Esophagus muscularis mucosa (tissue), 4 donors: ENCODE measurements around the gene HTR1D. TPM values are rescaled to one million over a fixed set of nuclear protein-coding genes. Genes with fewer than 3 reads are reported as not detected.

Experiments
- DNase-seq: peaks from one replicate; pipeline ENCODE4 v3.0.0-alpha.2; 2017; ENCODE audit errors: extremely low spot score
- H3K27ac ChIP-seq, 4 donors: fragments of 200-600 bp; sonication (generic); replicated peaks in 1 of 4; 1 replicate in 3 of 4; 2 replicates in 1 of 4; pipeline ENCODE4 v1.5.1; 2016 to 2019; ENCODE audit warnings: mild to moderate bottlenecking in 1 of 4
- H3K27me3 ChIP-seq, 4 donors: fragments of 200-600 bp; sonication (generic); one replicate each; pipeline versions ENCODE4 v1.5.1 to v1.6.0; 2016 to 2019
- H3K36me3 ChIP-seq, 4 donors: fragments of 200-600 bp; sonication (generic); one replicate each; pipeline ENCODE4 v1.5.1; 2016 to 2019
- H3K4me1 ChIP-seq, 4 donors: fragments of 200-600 bp; sonication (generic); one replicate each; pipeline ENCODE4 v1.5.1; 2016 to 2019
- H3K4me3 ChIP-seq, 4 donors: fragments of 200-600 bp; sonication (generic); 1 replicate in 2 of 4; 2 replicates in 2 of 4; pipeline ENCODE4 v1.5.1; 2016 to 2019; ENCODE audit warnings: mild to moderate bottlenecking in 4 of 4, moderate library complexity in 1 of 4
- H3K9me3 ChIP-seq, 4 donors: fragments of 200-600 bp; sonication (generic); 1 replicate in 3 of 4; 2 replicates in 1 of 4; pipeline ENCODE4 v1.5.1; 2016 to 2019
- EP300 ChIP-seq: sonication (generic); formaldehyde crosslinking; IDR thresholded peaks from one replicate; pipeline ENCODE4 v1.6.1; 2017; ENCODE audit warnings: antibody characterized with exemption
- POLR2A ChIP-seq: fragments of 450-650 bp; IDR thresholded peaks from one replicate; pipeline ENCODE4 v1.6.1; 2017; ENCODE audit warnings: antibody characterized with exemption, moderate library complexity, mild to moderate bottlenecking, low read depth
- POLR2AphosphoS5 ChIP-seq, 2 donors: sonication (generic); formaldehyde crosslinking; IDR thresholded peaks; one replicate each; pipeline ENCODE4 v1.6.1; 2017; ENCODE audit warnings: antibody characterized with exemption in 2 of 2
- WGBS: methylation state at CpG from one replicate; pipeline ENCODE4 v1.1.5; 2018; 5-methylcytosine and 5-hydroxymethylcytosine counted together
- intact Hi-C: fragments of 100-400 bp; cut with DNase I; formaldehyde crosslinking; loops from one replicate; pipeline ENCODE4 v1.15.1; 2023
- total RNA-seq, 4 donors: library from RNA; depleted of rRNA; stranded (reverse); fragments of >200 nt; gene quantifications; one replicate each; pipeline versions ENCODE4 v1.1.0 to v1.2.1, GENCODE V29; 2016
- TF ChIP-seq, protein P1 (sequence below), 3 experiments: fragments of 200-600 bp in 2 of 3; fragments of 450-650 bp in 1 of 3; sonication (generic) in 2 of 3; IDR thresholded peaks; one replicate each; pipeline ENCODE4 v1.5.1; 2017 to 2019; ENCODE audit warnings: antibody characterized with exemption in 3 of 3, mild to moderate bottlenecking in 2 of 3, moderate library complexity in 1 of 3

The HTR1D gene
- total RNA-seq, 4 donors from 2014 or later, result not detected

DNA sequence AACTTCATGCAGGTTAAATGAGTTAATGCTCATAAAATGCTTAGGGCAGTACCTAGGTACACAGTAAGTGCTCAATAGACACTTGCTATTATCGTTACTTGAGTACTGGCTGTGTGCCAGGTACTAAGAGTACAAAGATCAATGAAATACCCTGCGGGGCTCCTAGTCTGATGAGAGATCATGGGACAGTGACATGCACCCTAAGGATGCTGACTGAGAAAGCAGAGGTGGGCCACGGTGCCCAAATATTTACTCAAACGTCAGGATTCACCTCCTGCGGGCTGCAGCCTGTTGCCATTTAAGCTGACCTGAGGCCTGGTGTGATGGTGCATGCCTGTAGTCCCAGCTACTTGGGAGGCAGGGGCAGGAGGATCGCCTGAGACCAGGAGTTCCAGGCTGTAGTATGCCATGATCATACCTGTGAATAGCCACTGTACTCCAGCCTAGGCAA is 28.8 kb downstream of the HTR1D start:
- intact Hi-C loops, result no loop called here
- 74% methylated on average over 6 of the region's 6 CpGs for WGBS
- Histone ChIP-seq H3K4me3 (no peak overlapping the region), H3K4me1 (peaks cover 6 to 7% (median 7%) of the 10 kb centered on the region in 4 donors), H3K9me3 (no peaks in the 10 kb centered on the region), H3K27me3 (no peaks in the 10 kb centered on the region), H3K36me3 (no peaks in the 10 kb centered on the region), H3K27ac (no peak overlapping the region)
- TF ChIP-seq EP300, result no peak
- TF ChIP-seq, protein P1, sequence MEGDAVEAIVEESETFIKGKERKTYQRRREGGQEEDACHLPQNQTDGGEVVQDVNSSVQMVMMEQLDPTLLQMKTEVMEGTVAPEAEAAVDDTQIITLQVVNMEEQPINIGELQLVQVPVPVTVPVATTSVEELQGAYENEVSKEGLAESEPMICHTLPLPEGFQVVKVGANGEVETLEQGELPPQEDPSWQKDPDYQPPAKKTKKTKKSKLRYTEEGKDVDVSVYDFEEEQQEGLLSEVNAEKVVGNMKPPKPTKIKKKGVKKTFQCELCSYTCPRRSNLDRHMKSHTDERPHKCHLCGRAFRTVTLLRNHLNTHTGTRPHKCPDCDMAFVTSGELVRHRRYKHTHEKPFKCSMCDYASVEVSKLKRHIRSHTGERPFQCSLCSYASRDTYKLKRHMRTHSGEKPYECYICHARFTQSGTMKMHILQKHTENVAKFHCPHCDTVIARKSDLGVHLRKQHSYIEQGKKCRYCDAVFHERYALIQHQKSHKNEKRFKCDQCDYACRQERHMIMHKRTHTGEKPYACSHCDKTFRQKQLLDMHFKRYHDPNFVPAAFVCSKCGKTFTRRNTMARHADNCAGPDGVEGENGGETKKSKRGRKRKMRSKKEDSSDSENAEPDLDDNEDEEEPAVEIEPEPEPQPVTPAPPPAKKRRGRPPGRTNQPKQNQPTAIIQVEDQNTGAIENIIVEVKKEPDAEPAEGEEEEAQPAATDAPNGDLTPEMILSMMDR (IDR thresholded peaks at IDR 0.05), result no peak
- no peak for TF ChIP-seq POLR2AphosphoS5 (IDR thresholded peaks at IDR 0.05)
- TF ChIP-seq POLR2A, result no peak
- DNase-seq, result no peak

DNA sequence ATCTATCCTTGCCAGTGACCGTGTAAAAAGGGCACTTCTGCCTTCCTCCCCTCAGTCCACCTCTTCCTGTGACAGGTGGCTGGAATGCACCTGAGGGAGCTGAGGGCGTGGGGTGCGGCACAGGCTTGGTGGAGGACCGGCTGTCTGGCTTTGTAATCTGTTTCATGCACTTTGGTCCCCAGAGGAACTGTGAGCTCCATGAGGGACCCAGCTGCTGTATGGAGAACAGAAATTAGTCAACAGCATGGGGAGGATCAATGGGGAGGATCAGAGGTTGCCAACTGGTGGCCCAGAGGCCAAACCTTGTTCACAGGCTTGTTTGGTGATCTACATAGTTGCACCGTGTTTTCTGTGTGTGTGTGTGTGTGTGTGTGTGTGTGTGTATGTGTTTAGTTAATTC is 29.7 kb downstream of the HTR1D start:
- Histone ChIP-seq H3K27me3 (no peaks in the 10 kb centered on the region), H3K9me3 (no peaks in the 10 kb centered on the region), H3K27ac (no peak overlapping the region), H3K4me3 (no peak overlapping the region), H3K4me1 (peaks cover 6 to 7% (median 7%) of the 10 kb centered on the region in 4 donors), H3K36me3 (no peaks in the 10 kb centered on the region)
- DNase-seq, result no peak
- no peak for TF ChIP-seq POLR2AphosphoS5 (IDR thresholded peaks at IDR 0.05)
- TF ChIP-seq POLR2A, result no peak
- TF ChIP-seq EP300, result no peak
- TF ChIP-seq, protein P1 (IDR thresholded peaks at IDR 0.05), result no peak
- 90% methylated on average over 4 of the region's 5 CpGs for WGBS
- intact Hi-C loops, result no loop called here

DNA sequence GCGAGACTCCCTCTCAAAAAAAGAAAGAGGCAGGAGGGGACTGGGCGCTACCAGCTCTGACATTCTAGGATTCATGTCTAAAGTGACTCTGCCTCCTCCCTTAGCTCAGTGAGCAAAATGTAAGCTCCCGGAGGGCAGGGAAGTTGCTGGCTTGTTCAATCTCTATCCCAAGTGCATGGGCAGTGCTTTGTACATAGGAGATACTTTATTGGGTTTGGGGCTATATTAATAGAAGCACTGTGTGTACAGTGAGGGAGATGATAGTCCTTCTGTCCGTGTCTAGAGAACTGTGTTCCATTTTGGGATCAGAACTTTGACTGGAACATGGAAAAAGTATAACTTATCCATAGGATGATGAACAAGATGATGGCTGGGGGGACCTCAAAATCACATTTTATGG is 31.9 kb downstream of the HTR1D start:
- no peaks in the 10 kb centered on the region for H3K36me3 ChIP-seq
- WGBS, result 79% methylated on average over 4 of the region's 4 CpGs
- no peak overlapping the region for H3K4me3 ChIP-seq
- DNase-seq, result no peak
- H3K27ac ChIP-seq, result no peak overlapping the region
- H3K27me3 ChIP-seq, result no peaks in the 10 kb centered on the region
- TF ChIP-seq POLR2A (no peak), POLR2AphosphoS5 (IDR thresholded peaks at IDR 0.05) (no peak), EP300 (no peak)
- TF ChIP-seq, protein P1 (IDR thresholded peaks at IDR 0.05), result no peak
- intact Hi-C loops, result no loop called here
- no peaks in the 10 kb centered on the region for H3K9me3 ChIP-seq
- peaks cover 6 to 7% (median 7%) of the 10 kb centered on the region in 4 donors for H3K4me1 ChIP-seq

DNA sequence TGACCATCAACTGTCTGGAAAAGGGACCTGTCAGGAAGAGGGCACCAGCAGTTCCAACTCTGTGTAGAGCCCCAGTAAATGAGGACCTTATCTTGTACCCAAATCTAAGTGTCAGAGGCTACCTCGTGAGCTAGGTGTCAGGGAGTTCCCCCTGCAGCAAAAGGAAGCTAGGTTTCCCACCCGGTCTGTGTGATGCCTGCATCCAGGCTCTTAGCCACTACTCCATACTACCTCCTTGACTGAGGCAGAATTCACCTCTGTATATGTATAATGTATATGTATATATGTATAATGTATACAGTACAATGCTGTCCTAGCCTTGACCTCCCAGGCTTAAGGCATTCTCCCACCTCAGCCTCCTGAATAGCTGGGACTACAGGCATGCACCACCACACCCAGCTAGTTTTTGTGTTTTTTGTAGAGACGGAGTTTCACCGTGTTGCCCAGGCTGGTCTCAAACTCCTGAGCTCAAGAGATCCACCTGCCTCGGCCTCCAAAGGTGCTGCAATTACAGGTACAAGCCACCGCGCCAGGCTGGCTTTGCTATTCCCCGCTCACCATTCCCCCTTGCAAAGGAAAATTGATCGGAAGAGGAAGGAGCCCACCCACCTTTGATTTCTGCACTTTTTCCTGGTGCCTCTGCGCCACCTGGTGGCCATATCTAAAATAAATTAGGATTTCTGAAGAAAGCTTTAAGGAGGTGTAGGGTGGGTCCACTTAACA is 32.9 kb downstream of the HTR1D start:
- DNase-seq, result no peak
- intact Hi-C loops, result loop anchor here (1.0 kb wide), 1 partner anchor 86 kb away; no protein-coding TSS in a partner anchor
- Histone ChIP-seq H3K27me3 (no peaks in the 10 kb centered on the region), H3K27ac (no peak overlapping the region), H3K4me1 (peaks cover 6 to 7% (median 7%) of the 10 kb centered on the region in 4 donors), H3K9me3 (no peaks in the 10 kb centered on the region), H3K36me3 (no peaks in the 10 kb centered on the region), H3K4me3 (peak overlapping the region; percentile 39 to 56 (median 44))
- 4% methylated on average over 9 of the region's 10 CpGs for whole genome bisulfite sequencing
- TF ChIP-seq EP300, result no peak
- no peak for TF ChIP-seq POLR2A
- TF ChIP-seq, protein P1 (IDR thresholded peaks at IDR 0.05), result peak; percentile 70 to 87 (median 83)
- TF ChIP-seq POLR2AphosphoS5 (IDR thresholded peaks at IDR 0.05), result no peak
